Lung (tissue), 12 donors: ENCODE results near the gene ADAMTSL5. TPM values are rescaled to one million over a fixed set of nuclear protein-coding genes. Genes with fewer than 3 reads are reported as not detected.

Source experiments
- ATAC-seq: fragments of 200-7000 bp; cut with Tn5 transposase; one replicate; pipeline ENCODE4 v1.9.1; 2020; ENCODE audit warnings: moderate number of reproducible peaks; ENCODE audit not compliant: insufficient read depth, low FRiP score
- DNase-seq, 3 donors: peaks; one replicate each; pipeline ENCODE4 v3.0.0-alpha.2; 2013 to 2017
- H3K27ac ChIP-seq, 2 donors: one replicate each; pipeline ENCODE4 v1.5.1; 2013; ENCODE audit warnings: mild to moderate bottlenecking in 2 of 2, moderate library complexity in 2 of 2, control low read depth in 1 of 2, inconsistent platforms in 1 of 2, low read depth in 1 of 2, low read length in 1 of 2
- H3K27me3 ChIP-seq, 3 donors: one replicate each; pipeline ENCODE4 v1.5.1; 2013; ENCODE audit warnings: low read length in 2 of 3; ENCODE audit not compliant: control insufficient read depth in 3 of 3, insufficient read depth in 3 of 3
- H3K36me3 ChIP-seq, 4 donors: one replicate each; pipeline ENCODE4 v1.5.1; 2013; ENCODE audit warnings: low read length in 4 of 4, mild to moderate bottlenecking in 1 of 4, moderate library complexity in 1 of 4; ENCODE audit not compliant: control insufficient read depth in 4 of 4, insufficient read depth in 4 of 4
- H3K4me1 ChIP-seq, 5 donors: one replicate each; pipeline ENCODE4 v1.5.1; 2013; ENCODE audit warnings: low read length in 5 of 5, mild to moderate bottlenecking in 2 of 5, moderate library complexity in 1 of 5; ENCODE audit not compliant: control insufficient read depth in 5 of 5, insufficient read depth in 5 of 5
- H3K4me3 ChIP-seq: one replicate; pipeline ENCODE4 v1.5.1; 2013; ENCODE audit warnings: mild to moderate bottlenecking, control low read depth, moderate library complexity
- H3K9ac ChIP-seq, 2 donors: one replicate each; pipeline ENCODE4 v1.5.1; 2013; ENCODE audit warnings: low read length in 2 of 2, control low read depth in 1 of 2; ENCODE audit not compliant: insufficient read depth in 1 of 2
- H3K9me3 ChIP-seq, 4 donors: one replicate each; pipeline ENCODE4 v1.5.1; 2013; ENCODE audit warnings: low read length in 3 of 4, mild to moderate bottlenecking in 1 of 4, moderate library complexity in 1 of 4; ENCODE audit not compliant: control insufficient read depth in 4 of 4, insufficient read depth in 3 of 4
- CTCF ChIP-seq: IDR thresholded peaks from 2 replicates; pipeline ENCODE4 v1.5.1; 2012; ENCODE audit warnings: mild to moderate bottlenecking; ENCODE audit errors: control extremely low read depth, extremely low read depth
- WGBS, 2 donors: extraction: QIAGEN DNeasy Blood & Tissue Kit; methylation state at CpG; one replicate each; pipeline ENCODE4 v1.1.7; 2013; 5-methylcytosine and 5-hydroxymethylcytosine counted together
- polyA plus RNA-seq, 2 donors: library from polyadenylated mRNA; stranded (reverse); fragments of 200-250 nt; gene quantifications; one replicate each; pipeline ENCODE4 v1.2.1, GENCODE V29; 2013
- total RNA-seq, 2 donors: library from RNA; depleted of rRNA in 1 of 2; stranded (reverse); fragments of >200 nt in 1 of 2; gene quantifications; one replicate each; pipeline ENCODE4 v1.2.1, GENCODE V29; 2014 to 2021
- donor health status: control.
- donor health status: control.
- donor health status: Bipolar disorder and iron deficiency.
- donor health status: healthy.
- donor health status: DM: yes; HTN: yes; CAD: no.

Gene ADAMTSL5
- total and polyA plus RNA-seq, 4 donors: 0.97 to 2.8 (median 1.4) TPM

GRCh38 chr19:1471010-1471514 is 41.8 kb downstream of the ADAMTSL5 start:
- peaks cover 0 to 14% (median 2%) of the 10 kb centered on the region in 4 donors for H3K36me3 ChIP-seq
- H3K27ac ChIP-seq: no peak overlapping the region
- no peak for ATAC-seq
- DNase-seq: no peak
- peaks cover 0 to 47% (median 11%) of the 10 kb centered on the region in 5 donors for H3K4me1 ChIP-seq
- peaks cover 0 to 14% (median 0%) of the 10 kb centered on the region in 4 donors for H3K9me3 ChIP-seq
- 5 to 7% methylated on average over 27 to 28 of the region's 28 CpGs for WGBS, 2 donors
- H3K4me3 ChIP-seq: no peak overlapping the region
- no peak overlapping the region for H3K9ac ChIP-seq
- no peak for TF ChIP-seq CTCF
- H3K27me3 ChIP-seq: peaks cover 13 to 38% (median 34%) of the 10 kb centered on the region in 3 donors

GRCh38 chr19:1470305-1471009 is 42.4 kb downstream of the ADAMTSL5 start:
- DNase-seq (no peak), ATAC-seq (no peak)
- H3K36me3 ChIP-seq: peaks cover 0 to 10% (median 0%) of the 10 kb centered on the region in 4 donors
- no peak for TF ChIP-seq CTCF
- H3K27me3 ChIP-seq: peaks cover 16 to 38% (median 34%) of the 10 kb centered on the region in 3 donors
- no peak overlapping the region for H3K9ac ChIP-seq
- H3K4me1 ChIP-seq: peaks cover 0 to 53% (median 11%) of the 10 kb centered on the region in 5 donors
- WGBS, 2 donors: 0 to 1% methylated on average over 63 to 67 of the region's 67 CpGs
- no peak overlapping the region for H3K4me3 ChIP-seq
- H3K27ac ChIP-seq: no peak overlapping the region
- peaks cover 0 to 14% (median 0%) of the 10 kb centered on the region in 4 donors for H3K9me3 ChIP-seq

- ATAC-seq (no peak), DNase-seq (no peak)
- Histone ChIP-seq H3K9me3 (peaks cover 0 to 14% (median 0%) of the 10 kb centered on the region in 4 donors), H3K27me3 (peaks cover 16 to 40% (median 36%) of the 10 kb centered on the region in 3 donors), H3K36me3 (peaks cover 0 to 7% (median 0%) of the 10 kb centered on the region in 4 donors), H3K27ac (no peak overlapping the region), H3K4me3 (no peak overlapping the region), H3K4me1 (peaks cover 0 to 57% (median 11%) of the 10 kb centered on the region in 5 donors), H3K9ac (no peak overlapping the region)
- 5 to 8% methylated on average over 22 of the region's 22 CpGs for WGBS, 2 donors
- TF ChIP-seq CTCF: no peak
Measured at GRCh38 chr19:1470055-1470304, 42.8 kb downstream of the ADAMTSL5 start.
